ENCODE results near the gene IGF2BP3. TPM values are rescaled to one million over a fixed set of nuclear protein-coding genes. Genes with fewer than 3 reads are reported as not detected.
A peak's percentile ranks its signal among the peaks of the same experiment; 100 is the strongest.
"Not testable (repeated sequence)": the region's sequence is repeated elsewhere in the genome, so short reads cannot be mapped to it uniquely, and the experiment has no call there.

IGF2BP3 gene
- 39.5 and 44.1 TPM in 2 replicates for total RNA-seq (2014; rRNA removed; shearing (Covaris generic))
- 49.7 and 76.8 TPM in 2 replicates for polyA plus RNA-seq (2015; cell fraction: cytosol; rRNA removed)
- polyA plus RNA-seq (2015; cell fraction: nucleus; rRNA removed), result 92.4 and 104 TPM in 2 replicates

GRCh38 chr7:23470330-23471105 is at the start of gene IGF2BP3:
Gene IGF2BP3, minus strand, starts transcription at chr7:23470491. Its CDS starts 381 bp downstream, at chr7:23470110.
- DNase-seq (ENCODE audit: low read depth), result peak; percentile 99

DNA sequence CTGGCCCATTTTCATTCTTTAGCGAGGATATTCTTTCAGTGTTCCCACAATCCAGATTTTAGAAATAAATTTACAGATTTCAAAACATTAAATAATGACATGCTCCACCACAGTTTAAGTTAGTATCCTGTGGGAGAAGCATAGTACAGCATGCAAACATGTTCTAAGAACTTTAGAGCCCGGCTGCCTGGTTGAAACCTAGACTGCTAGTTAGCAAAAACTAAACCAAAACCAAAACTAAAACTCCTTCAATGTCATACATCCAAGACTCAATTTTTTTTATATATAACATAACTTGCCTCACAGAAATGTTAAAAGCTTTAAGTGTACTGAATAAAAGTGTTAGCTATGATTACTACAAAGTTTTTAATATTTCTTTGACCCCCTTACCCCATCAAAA is 44.5 kb upstream of the IGF2BP3 start:
- no peak for DNase-seq (ENCODE audit: low read depth)

DNA sequence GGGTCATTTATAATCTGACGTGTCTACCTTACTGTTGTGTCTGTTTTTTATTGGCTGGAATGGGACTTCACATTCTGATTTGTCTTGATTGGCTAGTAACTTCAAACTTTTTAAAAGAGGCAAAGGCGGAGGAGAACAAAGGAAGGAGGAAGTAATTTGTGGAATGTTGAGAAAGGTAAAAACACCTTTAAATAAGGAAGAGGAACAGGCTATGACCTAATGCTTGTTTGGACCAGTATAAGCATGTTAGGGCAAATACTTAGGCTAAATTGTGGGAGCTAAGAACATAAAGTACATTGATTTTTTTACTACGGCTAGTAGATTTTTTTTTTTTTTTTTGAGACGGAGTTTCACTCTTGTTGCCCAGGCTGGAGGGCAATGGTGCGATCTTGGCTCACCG is 43.5 kb upstream of the IGF2BP3 start:
- DNase-seq (ENCODE audit: low read depth), result not testable (repeated sequence)

DNA sequence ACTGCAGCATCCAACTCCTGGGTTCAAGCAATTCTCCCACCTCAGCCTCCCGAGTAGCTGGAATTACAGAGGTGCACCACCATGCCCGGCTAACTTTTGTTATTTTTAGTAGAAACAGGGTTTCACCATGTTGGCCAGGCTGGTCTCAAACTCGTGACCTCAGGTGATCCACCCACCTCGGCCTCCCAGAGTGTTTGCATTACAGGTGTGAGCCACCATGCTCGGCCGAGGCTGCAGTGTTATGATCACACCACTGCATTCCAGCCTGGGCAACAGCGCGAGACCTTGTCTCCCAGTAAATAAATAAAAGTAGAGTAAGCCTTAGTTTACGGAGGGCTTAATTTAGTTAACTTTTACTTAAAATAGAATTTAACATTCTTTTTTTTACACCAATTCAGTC is 23.7 kb upstream of the IGF2BP3 start:
- no peak for DNase-seq (ENCODE audit: low read depth)

- no peak for DNase-seq (ENCODE audit: low read depth)
These were observed 21.2 kb upstream of the IGF2BP3 start for GRCh38 chr7:23491502-23491901.

GRCh38 chr7:23490357-23491135 is 20.3 kb upstream of the IGF2BP3 start:
- no peak for DNase-seq (ENCODE audit: low read depth)

- DNase-seq (ENCODE audit: low read depth), result not testable (repeated sequence)
These were observed 18.4 kb upstream of the IGF2BP3 start for GRCh38 chr7:23488714-23489113.

DNA sequence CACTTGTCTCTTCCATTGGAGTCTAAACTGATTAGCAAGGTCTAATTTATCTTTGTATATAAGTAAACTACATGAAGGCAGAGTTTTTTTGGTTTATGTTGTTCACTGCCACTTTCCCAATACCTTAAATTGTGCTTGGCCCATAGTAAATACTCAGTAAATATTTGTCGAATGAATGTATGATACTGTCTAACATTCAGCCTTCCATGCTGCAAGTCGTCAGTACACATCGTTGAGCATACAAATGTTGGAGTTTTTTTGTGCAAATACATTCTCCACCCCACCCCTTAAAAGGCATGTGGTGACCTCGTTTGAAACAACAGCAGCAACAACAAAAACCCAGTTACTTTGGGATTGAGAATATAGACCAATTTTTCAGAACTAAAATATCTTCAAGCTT is 17.4 kb upstream of the IGF2BP3 start:
- DNase-seq (ENCODE audit: low read depth), result no peak

DNA sequence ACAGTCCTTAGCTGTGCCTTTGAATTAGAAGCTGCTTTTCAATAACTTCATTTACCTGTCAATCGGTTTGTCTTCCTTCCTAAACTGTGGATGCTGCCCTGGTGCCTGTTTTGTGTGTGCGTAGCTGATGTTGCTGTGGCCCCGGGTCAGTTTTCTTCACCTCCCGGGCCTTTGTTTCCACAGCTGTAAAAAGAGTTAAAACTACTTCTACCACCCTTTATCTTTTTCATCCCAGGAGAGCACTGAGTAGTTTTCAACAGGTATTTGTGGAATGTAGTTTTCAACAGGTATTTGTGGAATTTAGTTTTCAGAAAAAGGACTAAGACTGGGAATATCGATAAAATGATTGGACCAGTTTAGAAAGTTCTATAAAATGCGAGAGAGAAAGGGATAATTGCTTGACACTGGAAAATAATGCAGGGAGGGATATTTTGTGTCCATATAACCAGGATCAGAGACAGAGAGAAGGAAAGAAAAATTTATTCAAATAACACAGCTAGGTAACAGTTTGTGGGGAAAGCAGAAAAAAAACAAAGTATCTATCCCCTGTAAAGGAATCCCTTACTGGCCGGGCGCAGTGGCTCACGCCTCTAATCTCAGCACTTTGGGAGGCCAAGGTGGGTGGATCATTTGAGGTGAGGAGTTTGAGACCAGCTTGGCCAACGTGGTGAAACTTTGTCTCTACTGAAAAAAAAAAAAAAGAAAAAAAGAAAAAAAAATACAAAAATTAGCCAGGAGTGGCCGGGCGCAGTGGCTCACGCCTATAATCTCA is 15.9 kb upstream of the IGF2BP3 start:
- DNase-seq (ENCODE audit: low read depth), result no peak

GRCh38 chr7:23482686-23483085 is 12.4 kb upstream of the IGF2BP3 start:
- DNase-seq (ENCODE audit: low read depth), result no peak

- DNase-seq (ENCODE audit: low read depth), result no peak
These were observed 7.9 kb upstream of the IGF2BP3 start for GRCh38 chr7:23477962-23478866.

- DNase-seq (ENCODE audit: low read depth), result no peak
These were observed 6.8 kb upstream of the IGF2BP3 start for GRCh38 chr7:23477157-23477499.

GRCh38 chr7:23476286-23477156 is 6.2 kb upstream of the IGF2BP3 start:
- no peak for DNase-seq (ENCODE audit: low read depth)

GRCh38 chr7:23475576-23475839 is 5.2 kb upstream of the IGF2BP3 start:
- DNase-seq (ENCODE audit: low read depth), result no peak

DNA sequence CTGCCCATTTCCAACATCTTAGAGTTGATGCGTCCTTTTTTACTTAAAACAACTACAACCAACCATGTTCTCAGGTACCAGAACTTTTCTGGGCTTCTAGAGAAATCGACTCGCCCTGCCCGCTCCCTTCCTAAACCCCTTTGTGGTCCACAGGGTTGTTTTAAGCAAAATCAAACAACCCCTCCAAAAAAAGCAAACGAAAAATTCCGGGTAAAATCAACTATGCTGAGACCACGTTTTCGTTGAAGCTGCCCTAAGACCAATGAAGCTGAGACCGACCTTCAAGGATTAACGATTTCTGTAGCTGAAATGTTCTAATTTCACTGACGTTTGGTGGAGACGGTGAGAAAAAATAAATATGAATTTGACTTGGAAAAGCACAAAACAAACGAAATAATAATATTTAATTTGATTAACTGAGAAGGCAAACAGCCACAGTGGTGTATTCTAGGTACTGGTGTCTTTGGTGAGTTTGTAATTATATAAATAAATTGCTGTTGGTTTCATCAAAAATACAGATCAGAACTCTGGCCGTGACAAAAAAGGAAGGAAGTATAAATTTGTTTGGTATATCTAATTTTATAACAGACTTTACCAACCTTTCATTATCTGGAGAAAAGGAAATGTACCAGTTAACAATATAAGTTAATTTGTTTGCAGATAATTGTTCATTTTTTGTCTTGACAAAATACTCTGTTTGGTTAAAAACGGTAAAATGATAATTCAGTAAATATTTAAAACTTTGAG is 4.7 kb upstream of the IGF2BP3 start:
- no peak for DNase-seq (ENCODE audit: low read depth)

DNA sequence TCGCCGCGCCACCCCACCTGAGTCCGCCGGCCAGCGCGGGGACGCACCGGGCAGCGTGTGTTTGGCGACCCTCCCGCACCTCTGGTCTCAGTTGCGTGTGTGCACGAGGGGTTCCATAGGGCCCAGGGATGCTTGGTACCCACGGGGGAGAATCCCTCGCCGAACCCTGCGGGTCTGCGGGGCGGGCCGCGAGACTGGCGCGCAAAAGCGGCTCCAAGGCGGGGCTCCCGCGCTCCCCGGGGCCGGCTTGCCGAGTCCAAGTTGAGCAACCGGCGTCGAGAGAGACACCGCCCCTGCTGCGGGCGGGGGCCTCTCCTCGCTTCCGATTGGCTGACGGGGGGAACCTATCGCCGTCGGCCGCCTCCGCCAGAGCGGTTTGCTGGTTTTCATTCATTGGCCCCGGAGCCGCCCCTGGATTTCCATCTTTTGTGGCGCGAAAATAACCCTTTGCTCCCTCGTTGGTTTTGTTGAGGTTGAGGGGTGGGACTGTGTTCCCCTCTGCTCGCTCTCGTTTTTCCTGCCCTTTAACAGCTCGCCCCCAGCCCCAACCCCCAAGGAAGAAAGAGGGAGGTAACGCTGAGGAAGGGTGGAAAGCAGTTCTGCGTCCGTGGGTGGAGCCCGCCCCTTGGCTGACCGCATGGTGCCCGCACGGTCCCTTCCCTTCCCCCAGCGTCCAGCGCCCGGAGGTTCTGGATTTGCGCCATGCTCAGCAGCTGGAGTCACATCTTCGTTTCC is 4.0 kb upstream of the IGF2BP3 start:
- peak; percentile 99 for DNase-seq (ENCODE audit: low read depth)

DNA sequence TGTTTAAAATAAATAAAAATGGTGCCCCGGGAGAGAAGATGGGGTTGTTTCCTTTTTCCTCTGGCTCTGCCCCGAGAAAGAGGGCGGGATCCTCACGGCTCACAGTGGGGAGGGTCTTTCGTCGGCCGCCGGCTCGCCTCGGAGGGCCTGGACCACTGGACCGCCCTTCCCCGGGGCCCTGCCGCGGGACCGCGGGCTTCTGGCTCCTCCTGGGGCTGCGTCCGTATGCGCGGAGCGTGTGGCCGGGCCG is 3.5 kb upstream of the IGF2BP3 start:
- DNase-seq (ENCODE audit: low read depth), result no peak

DNA sequence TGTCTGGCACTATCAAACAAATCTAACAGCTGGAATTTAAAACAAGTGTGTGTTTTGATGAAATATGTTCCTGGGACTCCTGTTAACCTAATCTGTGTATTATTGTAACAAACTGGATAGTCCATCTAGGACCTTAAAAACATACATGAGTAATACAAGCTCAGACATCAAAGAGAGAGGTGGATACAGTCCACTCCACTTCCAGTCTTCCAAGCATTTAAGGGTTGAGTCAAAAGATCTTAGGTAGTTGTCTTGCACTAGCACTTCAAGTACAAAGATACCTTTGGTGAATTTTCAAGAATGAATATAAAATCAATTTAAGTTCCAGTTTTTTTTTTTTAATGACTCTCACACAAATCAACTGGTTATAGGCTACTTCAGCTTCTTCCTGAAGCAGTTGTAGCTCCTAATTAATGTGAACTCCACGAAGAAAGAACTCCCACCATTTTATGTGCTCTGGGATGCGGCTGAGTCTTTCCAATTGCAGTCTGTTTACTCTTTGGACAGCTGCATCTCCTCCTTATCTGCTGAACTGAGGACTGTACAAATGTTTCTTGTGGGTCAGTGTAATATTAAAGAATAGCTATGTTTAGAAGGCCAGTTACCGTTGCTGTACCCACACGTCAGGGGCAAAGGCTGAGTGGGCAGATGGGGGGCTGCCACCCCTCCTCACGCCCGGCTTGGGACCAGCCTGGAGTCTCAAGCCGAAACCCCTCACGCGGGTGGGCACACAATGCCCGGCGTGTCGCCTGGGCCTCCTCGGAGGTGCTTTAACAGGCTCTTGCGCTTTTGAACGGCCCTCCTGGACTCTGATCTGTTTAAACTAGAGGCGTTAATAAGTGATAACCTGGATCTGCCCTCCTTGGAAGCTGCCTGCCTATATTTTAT is 2.9 kb upstream of the IGF2BP3 start:
- DNase-seq (ENCODE audit: low read depth), result peak; percentile 53
